DOHH2 (cell line): Measurements from ENCODE around the gene MBD2.

ENCODE experiments used
- EZH2phosphoT487 ChIP-seq: fragments of 200-600 bp; sonication (generic); IDR thresholded peaks from 2 replicates; pipeline ENCODE4 v1.6.1; 2017; ENCODE audit warnings: borderline replicate concordance, mild to moderate bottlenecking, antibody characterized with exemption, low read length, moderate library complexity, mixed read lengths
- TF ChIP-seq, protein P1 (sequence below): fragments of 200-600 bp; sonication (generic); IDR thresholded peaks from one replicate; pipeline ENCODE4 v1.5.1; 2014; ENCODE audit warnings: antibody characterized with exemption, mild to moderate bottlenecking, low read depth, low read length; ENCODE audit not compliant: poor library complexity, severe bottlenecking

- TF ChIP-seq, protein P1, sequence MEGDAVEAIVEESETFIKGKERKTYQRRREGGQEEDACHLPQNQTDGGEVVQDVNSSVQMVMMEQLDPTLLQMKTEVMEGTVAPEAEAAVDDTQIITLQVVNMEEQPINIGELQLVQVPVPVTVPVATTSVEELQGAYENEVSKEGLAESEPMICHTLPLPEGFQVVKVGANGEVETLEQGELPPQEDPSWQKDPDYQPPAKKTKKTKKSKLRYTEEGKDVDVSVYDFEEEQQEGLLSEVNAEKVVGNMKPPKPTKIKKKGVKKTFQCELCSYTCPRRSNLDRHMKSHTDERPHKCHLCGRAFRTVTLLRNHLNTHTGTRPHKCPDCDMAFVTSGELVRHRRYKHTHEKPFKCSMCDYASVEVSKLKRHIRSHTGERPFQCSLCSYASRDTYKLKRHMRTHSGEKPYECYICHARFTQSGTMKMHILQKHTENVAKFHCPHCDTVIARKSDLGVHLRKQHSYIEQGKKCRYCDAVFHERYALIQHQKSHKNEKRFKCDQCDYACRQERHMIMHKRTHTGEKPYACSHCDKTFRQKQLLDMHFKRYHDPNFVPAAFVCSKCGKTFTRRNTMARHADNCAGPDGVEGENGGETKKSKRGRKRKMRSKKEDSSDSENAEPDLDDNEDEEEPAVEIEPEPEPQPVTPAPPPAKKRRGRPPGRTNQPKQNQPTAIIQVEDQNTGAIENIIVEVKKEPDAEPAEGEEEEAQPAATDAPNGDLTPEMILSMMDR = no peak
- TF ChIP-seq EZH2phosphoT487 = no peak
These were observed 77.0 kb downstream of the MBD2 start for GRCh38 chr18:54147439-54147838.
